K562 (cell line): ENCODE measurements around the gene PLAAT4. TPM values are rescaled to one million over a fixed set of nuclear protein-coding genes. Genes with fewer than 3 reads are reported as not detected.
"Not testable (repeated sequence)": the region's sequence is repeated elsewhere in the genome, so short reads cannot be mapped to it uniquely, and the experiment has no call there.

Experiments
- CEBPG ChIP-seq, 3 experiments: fragments of 200-800 bp in 1 of 3; sonication (Bioruptor generic) in 1 of 3; sonication (generic) in 1 of 3; formaldehyde crosslinking in 1 of 3; IDR thresholded peaks in 2 of 3; conservative IDR thresholded peaks in 1 of 3; 2 replicates each; pipeline versions ENCODE4 v1.6.1 to v1.8.0; 2016 to 2022; ENCODE audit warnings: missing compliant biosample characterization in 2 of 3, missing genetic modification characterization in 2 of 3, mild to moderate bottlenecking in 1 of 3, missing genetic modification reagents in 1 of 3
- ESRRA ChIP-seq: fragments of 450-650 bp; IDR thresholded peaks from 2 replicates; pipeline ENCODE4 v1.6.1; 2014; ENCODE audit warnings: low read depth, mild to moderate bottlenecking, moderate library complexity, borderline replicate concordance
- IFI16 ChIP-seq: fragments of 250-450 bp; sonication (Bioruptor Pico); IDR thresholded peaks from 2 replicates; pipeline ENCODE4 v2.1.2; 2022; ENCODE audit warnings: mild to moderate bottlenecking, inconsistent platforms
- POLR2AphosphoS5 ChIP-seq: IDR thresholded peaks from 2 replicates; pipeline ENCODE4 v1.6.1; 2011; ENCODE audit warnings: mild to moderate bottlenecking, low read depth, low read length, moderate library complexity; ENCODE audit not compliant: control insufficient read depth, insufficient read depth
- SMAD3 ChIP-seq: fragments of 450-650 bp; formaldehyde crosslinking; conservative IDR thresholded peaks from 2 replicates; pipeline ENCODE4 v1.4.0; 2020; ENCODE audit warnings: mild to moderate bottlenecking
- TAF7 ChIP-seq: fragments of 450-650 bp; IDR thresholded peaks from 2 replicates; pipeline ENCODE4 v1.6.1; 2016; ENCODE audit warnings: missing genetic modification characterization, missing compliant biosample characterization
- TEAD1 ChIP-seq, 2 experiments: fragments of 450-650 bp in 1 of 2; sonication (generic) in 1 of 2; formaldehyde crosslinking; IDR thresholded peaks; 2 replicates each; pipeline versions ENCODE4 v1.4.0 to v1.8.0; 2020 to 2022; ENCODE audit warnings: mild to moderate bottlenecking in 2 of 2, missing genetic modification reagents in 1 of 2
- ZFP1 ChIP-seq: fragments of 450-650 bp; formaldehyde crosslinking; IDR thresholded peaks from 2 replicates; pipeline ENCODE4 v1.4.0; 2020; ENCODE audit warnings: mild to moderate bottlenecking, mixed read lengths
- polyA plus RNA-seq, 8 experiments: library from polyadenylated mRNA; depleted of rRNA in 4 of 8; stranded (reverse) in 5 of 8; unstranded in 3 of 8; fragments of >200 nt; fragmentation: Nextera tagmentation in 2 of 8; fragmentation: Illumina TruSeq in 1 of 8; extraction: Ambion mirVana in 2 of 8; extraction: Trizol in 1 of 8; gene quantifications; 2 replicates each; pipeline versions ENCODE4 v1.2.1 to v1.2.3, GENCODE V29; 2011 to 2014; ENCODE audit warnings: inconsistent platforms in 1 of 8, missing spikeins in 1 of 8
- total RNA-seq, 7 experiments: library from RNA; depleted of rRNA in 6 of 7; stranded (reverse); fragments of >200 nt in 6 of 7; fragmentation: Illumina TruSeq in 2 of 7; extraction: Trizol in 2 of 7; gene quantifications; 2 replicates each; pipeline versions ENCODE4 v1.2.1 to v1.2.3, GENCODE V29; 2011 to 2021; ENCODE audit warnings: low replicate concordance in 1 of 7
- TF ChIP-seq, protein P1 (sequence below): fragments of 250-450 bp; sonication (Bioruptor Pico); IDR thresholded peaks from 2 replicates; pipeline ENCODE4 v1.8.0; 2022; ENCODE audit warnings: moderate library complexity, mild to moderate bottlenecking, inconsistent platforms
- TF ChIP-seq, protein P2 (sequence below): fragments of 250-450 bp; sonication (Bioruptor Pico); IDR thresholded peaks from 2 replicates; pipeline ENCODE4 v1.8.0; 2021; ENCODE audit warnings: moderate library complexity, mild to moderate bottlenecking, inconsistent platforms
- TF ChIP-seq, protein P3 (sequence below): fragments of 450-650 bp; formaldehyde crosslinking; IDR thresholded peaks from 2 replicates; pipeline ENCODE4 v1.4.0; 2020; ENCODE audit warnings: mild to moderate bottlenecking, mixed read lengths
- TF ChIP-seq, protein P4 (sequence below): fragments of 450-650 bp; formaldehyde crosslinking; IDR thresholded peaks from 2 replicates; pipeline ENCODE4 v1.4.0; 2020; ENCODE audit warnings: mild to moderate bottlenecking, moderate library complexity
- TF ChIP-seq, protein P5 (sequence below): fragments of 450-650 bp; formaldehyde crosslinking; conservative IDR thresholded peaks from 2 replicates; pipeline ENCODE4 v1.4.0; 2022; ENCODE audit warnings: mild to moderate bottlenecking, missing genetic modification characterization

The PLAAT4 gene
- total and polyA plus RNA-seq, 9 of the 15 experiments (the other 6 are each of a cell fraction or from before 2014, with no cell fraction given): 0.54 to 3.0 (median 1.3) TPM; not detected in 1

DNA sequence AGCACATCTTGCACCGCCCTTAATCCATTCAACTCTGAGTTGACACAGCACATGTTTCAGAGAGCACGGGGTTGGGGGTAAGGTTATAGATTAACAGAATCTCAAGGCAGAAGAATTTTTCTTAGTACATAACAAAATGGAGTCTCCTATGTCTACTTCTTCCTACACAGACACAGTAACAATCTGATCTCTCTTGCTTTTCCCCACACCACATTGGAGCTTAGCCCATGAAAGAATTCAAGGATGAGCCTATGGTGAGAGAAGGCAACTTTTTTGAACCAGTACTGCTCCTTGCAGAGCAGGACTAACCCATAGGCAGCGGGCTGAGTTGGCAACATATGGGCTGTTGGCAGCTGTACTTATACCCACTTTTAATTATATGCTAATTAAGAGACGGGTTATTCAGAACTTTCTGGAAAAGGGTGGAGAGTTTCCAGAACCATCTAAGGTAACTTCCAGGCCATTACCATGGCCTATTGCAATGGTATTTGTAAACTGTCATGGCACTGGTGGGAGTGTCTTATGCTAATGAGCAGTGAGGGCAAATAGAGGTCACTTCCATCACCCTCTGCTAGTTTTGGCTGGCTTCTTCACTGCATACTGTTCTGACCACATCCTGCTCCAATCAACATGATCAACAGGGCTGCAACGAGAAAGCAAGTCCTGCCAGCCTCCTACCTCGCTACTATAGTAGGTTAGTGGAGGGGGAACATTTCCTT is 5.4 kb upstream of the PLAAT4 start (continued):
- TF ChIP-seq, protein P1, sequence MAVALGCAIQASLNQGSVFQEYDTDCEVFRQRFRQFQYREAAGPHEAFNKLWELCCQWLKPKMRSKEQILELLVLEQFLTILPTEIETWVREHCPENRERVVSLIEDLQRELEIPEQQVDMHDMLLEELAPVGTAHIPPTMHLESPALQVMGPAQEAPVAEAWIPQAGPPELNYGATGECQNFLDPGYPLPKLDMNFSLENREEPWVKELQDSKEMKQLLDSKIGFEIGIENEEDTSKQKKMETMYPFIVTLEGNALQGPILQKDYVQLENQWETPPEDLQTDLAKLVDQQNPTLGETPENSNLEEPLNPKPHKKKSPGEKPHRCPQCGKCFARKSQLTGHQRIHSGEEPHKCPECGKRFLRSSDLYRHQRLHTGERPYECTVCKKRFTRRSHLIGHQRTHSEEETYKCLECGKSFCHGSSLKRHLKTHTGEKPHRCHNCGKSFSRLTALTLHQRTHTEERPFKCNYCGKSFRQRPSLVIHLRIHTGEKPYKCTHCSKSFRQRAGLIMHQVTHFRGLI (CRISPR knock-in tag): peak; percentile 96
- TF ChIP-seq SMAD3 (CRISPR knock-in tag) (peak; percentile 96), POLR2AphosphoS5 (peak; percentile 55), CEBPG (CRISPR knock-in tag; IDR thresholded peaks at IDR 0.05) (peak; percentile 51; the same call in 1 of the 2 replicates), ESRRA (peak; percentile 99), TEAD1 (CRISPR knock-in tag; IDR thresholded peaks at IDR 0.05) (peak in 1 of 2 experiments; percentile 96; a peak in 2 of 4 replicates), ZFP1 (peak; percentile 87), IFI16 (CRISPR knock-in tag) (peak; percentile 88), TAF7 (tag) (peak; percentile 94)
- TF ChIP-seq, protein P2, sequence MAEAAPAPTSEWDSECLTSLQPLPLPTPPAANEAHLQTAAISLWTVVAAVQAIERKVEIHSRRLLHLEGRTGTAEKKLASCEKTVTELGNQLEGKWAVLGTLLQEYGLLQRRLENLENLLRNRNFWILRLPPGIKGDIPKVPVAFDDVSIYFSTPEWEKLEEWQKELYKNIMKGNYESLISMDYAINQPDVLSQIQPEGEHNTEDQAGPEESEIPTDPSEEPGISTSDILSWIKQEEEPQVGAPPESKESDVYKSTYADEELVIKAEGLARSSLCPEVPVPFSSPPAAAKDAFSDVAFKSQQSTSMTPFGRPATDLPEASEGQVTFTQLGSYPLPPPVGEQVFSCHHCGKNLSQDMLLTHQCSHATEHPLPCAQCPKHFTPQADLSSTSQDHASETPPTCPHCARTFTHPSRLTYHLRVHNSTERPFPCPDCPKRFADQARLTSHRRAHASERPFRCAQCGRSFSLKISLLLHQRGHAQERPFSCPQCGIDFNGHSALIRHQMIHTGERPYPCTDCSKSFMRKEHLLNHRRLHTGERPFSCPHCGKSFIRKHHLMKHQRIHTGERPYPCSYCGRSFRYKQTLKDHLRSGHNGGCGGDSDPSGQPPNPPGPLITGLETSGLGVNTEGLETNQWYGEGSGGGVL (CRISPR knock-in tag): peak; percentile 84
- not testable (repeated sequence) for TF ChIP-seq CEBPG (tag; conservative IDR thresholded peaks at IDR 0.05 in 1 of 2, IDR thresholded peaks at IDR 0.05 in 1 of 2)
- TF ChIP-seq, protein P3, sequence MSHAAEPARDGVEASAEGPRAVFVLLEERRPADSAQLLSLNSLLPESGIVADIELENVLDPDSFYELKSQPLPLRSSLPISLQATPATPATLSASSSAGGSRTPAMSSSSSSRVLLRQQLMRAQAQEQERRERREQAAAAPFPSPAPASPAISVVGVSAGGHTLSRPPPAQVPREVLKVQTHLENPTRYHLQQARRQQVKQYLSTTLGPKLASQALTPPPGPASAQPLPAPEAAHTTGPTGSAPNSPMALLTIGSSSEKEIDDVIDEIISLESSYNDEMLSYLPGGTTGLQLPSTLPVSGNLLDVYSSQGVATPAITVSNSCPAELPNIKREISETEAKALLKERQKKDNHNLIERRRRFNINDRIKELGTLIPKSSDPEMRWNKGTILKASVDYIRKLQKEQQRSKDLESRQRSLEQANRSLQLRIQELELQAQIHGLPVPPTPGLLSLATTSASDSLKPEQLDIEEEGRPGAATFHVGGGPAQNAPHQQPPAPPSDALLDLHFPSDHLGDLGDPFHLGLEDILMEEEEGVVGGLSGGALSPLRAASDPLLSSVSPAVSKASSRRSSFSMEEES: peak; percentile 51
- TF ChIP-seq, protein P4, sequence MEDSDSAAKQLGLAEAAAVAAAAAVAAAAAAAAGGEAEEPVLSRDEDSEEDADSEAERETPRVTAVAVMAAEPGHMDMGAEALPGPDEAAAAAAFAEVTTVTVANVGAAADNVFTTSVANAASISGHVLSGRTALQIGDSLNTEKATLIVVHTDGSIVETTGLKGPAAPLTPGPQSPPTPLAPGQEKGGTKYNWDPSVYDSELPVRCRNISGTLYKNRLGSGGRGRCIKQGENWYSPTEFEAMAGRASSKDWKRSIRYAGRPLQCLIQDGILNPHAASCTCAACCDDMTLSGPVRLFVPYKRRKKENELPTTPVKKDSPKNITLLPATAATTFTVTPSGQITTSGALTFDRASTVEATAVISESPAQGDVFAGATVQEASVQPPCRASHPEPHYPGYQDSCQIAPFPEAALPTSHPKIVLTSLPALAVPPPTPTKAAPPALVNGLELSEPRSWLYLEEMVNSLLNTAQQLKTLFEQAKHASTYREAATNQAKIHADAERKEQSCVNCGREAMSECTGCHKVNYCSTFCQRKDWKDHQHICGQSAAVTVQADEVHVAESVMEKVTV (CRISPR knock-in tag): peak; percentile 72
- TF ChIP-seq, protein P5, sequence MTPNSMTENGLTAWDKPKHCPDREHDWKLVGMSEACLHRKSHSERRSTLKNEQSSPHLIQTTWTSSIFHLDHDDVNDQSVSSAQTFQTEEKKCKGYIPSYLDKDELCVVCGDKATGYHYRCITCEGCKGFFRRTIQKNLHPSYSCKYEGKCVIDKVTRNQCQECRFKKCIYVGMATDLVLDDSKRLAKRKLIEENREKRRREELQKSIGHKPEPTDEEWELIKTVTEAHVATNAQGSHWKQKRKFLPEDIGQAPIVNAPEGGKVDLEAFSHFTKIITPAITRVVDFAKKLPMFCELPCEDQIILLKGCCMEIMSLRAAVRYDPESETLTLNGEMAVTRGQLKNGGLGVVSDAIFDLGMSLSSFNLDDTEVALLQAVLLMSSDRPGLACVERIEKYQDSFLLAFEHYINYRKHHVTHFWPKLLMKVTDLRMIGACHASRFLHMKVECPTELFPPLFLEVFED (CRISPR knock-in tag): peak; percentile 97
